Activated CD4-positive, alpha-beta T cell treated with anti-CD3 and anti-CD28 coated beads, Interleukin-2, Interleukin-4, amounts not matched to agents 100 ng/mL and 50 ng/mL, durations not matched to agents 16 hours and 8 hours (primary cell): ENCODE results near the gene PTBP2.

Experiments used
- DNase-seq: peaks from one replicate; pipeline ENCODE4 v3.0.0-alpha.2; 2020; ENCODE audit warnings: low spot score

The PTBP2 gene, protein sequence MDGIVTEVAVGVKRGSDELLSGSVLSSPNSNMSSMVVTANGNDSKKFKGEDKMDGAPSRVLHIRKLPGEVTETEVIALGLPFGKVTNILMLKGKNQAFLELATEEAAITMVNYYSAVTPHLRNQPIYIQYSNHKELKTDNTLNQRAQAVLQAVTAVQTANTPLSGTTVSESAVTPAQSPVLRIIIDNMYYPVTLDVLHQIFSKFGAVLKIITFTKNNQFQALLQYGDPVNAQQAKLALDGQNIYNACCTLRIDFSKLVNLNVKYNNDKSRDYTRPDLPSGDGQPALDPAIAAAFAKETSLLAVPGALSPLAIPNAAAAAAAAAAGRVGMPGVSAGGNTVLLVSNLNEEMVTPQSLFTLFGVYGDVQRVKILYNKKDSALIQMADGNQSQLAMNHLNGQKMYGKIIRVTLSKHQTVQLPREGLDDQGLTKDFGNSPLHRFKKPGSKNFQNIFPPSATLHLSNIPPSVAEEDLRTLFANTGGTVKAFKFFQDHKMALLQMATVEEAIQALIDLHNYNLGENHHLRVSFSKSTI

DNA sequence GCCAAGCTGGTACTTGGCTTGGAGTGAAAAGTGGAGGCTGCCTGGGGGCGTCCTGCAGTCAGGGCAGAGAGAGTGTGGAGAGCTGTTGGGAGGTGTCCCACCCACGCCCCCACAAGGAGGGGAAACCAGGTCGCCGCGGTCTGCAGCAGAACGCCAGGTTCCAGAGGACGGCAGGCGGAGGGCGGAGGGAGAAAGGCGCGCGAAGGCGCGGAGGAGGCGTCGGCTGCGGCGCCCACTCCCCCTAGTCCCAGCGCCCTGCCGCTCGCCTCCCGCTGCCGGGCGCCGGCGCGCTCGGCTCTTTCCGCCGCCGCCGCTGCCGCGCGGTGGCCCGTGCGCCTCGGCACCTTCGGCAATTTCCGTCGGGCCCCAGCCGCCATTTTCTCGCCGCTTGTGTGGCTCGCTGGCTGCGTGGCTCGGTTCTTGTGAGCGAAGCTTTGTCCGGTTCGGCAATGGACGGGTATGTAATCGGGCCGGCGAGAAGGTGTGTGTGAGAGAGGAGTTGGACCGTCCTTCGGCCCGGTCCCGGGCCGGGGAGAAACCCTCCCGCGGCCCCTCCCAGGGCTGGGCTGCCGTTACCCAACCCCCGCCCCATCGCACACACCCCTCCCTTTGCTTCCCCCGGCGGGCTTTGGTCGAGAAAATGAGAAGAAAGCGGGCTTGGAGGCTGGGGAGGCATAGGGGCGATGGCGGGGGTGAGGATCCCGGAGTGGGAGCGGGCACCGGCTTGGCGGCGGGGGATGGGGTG, at the start of gene PTBP2:
Gene PTBP2, plus strand, starts transcription at position 369 of the 745 bp plus-strand sequence. Its CDS starts 81 bp downstream, at position 450.
- peak; percentile 77 for DNase-seq

DNA sequence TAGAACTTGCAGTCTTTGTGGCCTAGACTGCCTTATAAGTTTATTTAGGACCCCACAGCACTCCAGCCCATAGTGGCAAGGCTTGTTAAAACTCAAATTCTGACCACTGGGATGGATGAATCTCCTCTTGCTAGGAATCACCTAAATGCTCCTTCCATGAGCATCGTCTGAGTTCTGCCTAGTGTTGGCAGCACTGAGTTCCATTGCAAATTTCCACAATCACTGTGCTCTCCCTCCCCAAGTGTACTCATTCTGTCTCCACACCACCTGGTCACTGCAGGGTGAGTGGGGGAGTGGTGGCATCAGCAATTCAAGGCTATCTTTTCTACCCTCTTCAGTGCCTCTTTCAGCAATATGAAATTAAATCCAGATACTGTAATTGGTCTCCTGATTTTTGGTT, 46.7 kb upstream of the PTBP2 start:
- DNase-seq = no peak

DNA sequence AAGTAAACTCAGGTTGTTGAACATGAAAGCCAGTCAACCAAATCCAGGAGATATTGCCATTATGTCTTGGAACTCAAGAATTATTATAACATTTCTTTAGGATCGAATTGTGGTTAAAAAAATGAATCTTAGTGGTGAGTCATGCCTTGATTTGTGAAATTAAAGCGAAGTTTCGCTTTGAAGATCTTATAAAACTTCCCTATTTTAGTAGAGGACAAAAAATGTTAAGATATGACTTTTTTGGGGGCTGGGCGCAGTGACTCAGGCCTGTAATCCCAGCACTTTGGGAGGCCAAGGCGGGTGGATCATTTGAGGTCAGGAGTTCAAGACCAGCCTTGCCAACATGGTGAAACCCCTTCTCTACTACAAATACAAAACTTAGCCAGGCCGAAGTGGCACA, 39.5 kb upstream of the PTBP2 start:
- no peak for DNase-seq

DNA sequence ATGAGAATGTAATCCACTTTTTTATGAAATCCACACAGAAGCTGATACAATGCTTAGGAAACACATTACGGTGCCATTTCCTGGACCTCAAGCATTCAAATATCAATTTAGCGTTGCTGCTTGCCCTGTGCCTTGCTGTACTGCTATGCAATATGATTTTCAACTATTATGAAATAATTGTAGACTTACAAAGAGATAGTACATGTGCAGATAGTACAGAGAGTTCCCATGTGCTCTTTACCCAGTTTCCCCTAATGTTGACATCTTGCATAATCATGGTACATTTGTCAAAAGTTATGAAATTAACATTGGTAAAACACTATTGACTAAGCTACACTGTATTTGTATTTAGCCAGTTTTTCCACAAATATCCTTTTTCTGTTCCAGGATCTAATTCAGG, 37.7 kb upstream of the PTBP2 start:
- no peak for DNase-seq

DNA sequence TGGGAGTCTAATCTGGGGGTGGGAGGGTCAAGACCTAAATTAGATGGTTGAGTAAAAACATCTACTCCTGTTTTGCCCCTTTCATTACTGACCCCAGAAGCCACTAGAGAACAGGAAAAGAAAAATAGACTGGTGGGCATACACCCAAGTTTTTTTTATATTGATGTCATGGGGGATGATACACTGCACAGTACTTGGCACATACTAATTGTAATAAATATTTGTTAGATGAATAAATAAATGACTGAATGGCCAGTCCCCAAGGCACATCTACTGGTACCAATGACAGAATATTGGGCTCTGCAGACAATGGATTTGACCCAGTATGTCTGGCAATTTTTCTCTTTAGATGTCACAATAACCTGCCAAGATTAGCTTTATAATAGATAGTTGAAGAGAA, 36.8 kb upstream of the PTBP2 start:
- DNase-seq = no peak

DNA sequence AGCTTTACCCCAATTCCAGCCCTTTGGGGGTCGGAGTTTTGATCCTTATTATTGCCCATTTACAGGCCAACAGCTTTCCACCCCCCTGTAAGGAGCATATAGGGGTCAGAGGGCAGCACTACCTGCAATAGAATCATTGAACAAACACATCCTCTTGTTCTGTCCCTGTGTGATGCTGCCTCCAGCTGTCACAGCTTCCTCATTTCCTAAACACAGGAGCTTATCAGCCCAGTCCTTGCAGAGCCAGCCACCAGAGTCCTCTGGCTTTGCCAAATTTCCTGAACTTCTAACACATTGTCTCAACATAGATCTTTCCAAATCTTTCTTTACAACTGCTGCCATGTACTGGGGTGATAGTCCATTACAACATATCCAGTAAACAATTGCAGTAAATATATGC, 32.8 kb upstream of the PTBP2 start:
- DNase-seq = no peak

DNA sequence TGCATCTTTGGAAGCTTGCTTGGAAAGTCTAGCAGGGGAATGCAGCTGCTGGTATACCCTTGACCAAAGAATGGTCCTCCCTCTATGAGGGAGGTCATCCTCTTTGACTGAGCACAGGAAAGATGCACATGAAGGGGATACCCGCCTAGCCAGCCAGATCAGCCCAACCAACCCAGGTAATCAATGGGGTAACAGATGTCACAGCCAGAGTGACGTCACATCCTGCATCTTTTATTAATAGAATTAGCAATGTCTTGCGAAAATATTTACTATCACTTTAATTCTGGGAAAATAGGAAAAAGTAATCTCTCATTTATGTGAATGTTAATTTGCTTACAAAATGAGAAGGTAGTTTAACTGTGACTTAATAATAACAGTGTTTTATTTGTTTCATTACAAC, 25.6 kb upstream of the PTBP2 start:
- no peak for DNase-seq

DNA sequence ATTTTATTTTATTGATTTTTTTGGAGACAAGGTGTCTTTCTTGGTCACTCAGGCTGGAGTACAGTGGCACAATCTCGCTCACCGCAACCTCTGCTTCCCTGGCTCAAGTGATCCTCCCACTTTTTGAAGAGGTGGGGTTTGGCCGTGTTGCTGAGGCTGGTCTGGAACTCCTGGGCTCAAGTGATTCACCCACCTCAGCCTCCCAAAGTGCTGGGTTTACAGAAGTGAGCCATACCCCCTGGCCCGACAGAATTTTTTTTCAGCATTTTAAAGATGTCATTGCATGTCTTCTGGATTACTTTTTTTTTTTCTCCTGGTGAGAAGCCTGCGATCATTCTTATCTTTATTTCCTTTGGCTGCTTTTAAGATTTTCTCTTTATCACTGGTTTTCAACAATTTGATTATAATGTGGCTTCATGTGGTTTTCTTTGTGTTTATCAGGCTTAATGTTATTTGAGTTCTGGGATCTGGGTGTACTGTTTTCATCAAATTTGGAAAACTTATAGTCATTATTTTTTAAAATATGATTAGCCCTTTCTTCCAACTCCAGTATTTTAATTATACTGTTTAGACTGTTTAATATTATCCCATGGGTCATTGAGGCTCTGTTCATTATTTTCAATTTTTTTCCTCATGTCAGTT, 23.1 kb upstream of the PTBP2 start:
- DNase-seq = no peak

DNA sequence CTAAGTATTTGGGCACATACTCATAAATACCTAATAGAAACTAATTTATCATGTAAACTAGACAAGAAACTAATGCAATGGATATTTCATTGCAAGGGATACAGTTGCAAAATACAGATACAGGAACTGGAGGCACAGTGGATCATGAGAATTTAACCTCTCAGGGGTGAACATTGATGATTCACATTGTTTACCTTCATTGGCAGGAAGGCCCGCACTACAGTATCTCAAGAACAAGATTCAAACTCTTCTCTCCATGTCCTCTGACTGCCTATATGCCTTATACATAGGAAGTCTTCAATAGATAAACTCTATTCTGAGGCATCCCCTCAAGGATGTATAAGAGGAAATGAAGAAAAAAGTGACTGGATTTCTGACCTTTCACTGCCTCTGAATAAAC, 18.4 kb upstream of the PTBP2 start:
- DNase-seq = no peak

DNA sequence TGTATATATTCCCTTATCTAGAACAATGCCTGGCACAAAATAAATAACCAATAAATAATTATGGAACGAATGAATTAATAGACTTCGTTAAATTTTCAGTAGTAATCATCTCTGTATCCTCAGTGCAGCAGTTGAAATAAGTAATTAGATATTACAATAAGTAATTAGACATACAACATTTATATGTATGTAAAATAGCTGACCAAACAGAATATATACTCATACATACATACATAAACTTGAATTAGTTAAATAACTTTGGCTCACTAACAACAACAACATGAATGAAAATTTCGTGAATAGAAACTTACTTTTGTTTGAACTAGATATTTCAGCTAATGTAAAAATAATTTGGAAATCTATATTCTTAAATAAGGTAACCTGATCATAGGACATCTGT, 14.6 kb upstream of the PTBP2 start:
- DNase-seq = no peak

DNA sequence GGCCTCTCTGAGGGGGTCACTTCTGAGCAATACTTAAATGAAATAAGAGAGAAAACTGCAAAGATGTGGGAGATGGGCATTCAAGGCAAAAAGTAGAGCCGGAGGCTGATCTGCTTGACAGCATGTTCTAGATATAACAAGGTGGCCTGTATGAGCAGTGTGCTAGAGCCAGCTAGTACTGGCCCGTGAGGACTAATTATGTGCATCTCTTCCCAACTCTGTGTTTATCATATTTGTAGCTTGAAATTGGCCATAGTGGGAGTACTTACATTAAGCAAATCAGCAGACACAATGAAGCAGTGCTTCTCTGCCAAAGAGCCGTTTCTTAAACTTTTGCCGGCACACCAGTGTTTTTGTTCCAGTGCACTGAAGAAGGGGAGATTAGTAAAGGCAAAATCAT, 13.1 kb upstream of the PTBP2 start:
- no peak for DNase-seq

DNA sequence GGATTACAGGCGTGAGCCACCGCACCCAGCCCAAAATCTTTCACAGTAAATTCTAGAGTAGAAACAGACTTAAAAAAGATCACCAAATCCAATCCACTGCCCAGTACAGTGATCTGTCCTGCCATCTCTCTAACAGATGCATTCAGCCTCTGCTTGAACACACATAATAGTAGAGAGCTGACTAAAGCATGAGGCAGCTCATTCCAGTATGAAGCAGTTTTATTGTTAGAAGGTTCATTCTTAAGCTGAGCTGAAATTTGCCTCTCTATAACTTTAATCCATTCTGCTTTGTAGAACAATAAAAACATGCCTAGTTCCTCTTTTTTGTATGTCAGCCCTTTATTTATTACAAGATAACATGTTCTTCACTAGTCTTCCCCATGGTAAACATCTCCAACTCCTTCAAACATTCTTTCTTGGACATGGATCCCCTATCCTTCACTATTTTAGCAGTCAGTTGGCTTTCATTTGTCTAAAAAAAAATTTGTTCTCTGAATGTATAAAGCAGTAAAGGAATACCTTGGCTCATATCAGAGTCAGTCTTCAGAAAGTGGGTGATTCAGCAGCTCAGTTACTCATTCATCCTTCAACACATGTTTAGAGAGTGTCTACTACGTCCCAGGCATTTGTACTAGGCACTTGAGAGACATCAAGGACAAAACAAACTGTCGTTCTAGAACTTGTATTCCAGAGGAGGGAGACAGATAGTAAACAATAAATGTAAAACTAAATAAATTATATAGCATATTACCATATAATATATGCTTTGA, 10.7 kb upstream of the PTBP2 start:
- no peak for DNase-seq

DNA sequence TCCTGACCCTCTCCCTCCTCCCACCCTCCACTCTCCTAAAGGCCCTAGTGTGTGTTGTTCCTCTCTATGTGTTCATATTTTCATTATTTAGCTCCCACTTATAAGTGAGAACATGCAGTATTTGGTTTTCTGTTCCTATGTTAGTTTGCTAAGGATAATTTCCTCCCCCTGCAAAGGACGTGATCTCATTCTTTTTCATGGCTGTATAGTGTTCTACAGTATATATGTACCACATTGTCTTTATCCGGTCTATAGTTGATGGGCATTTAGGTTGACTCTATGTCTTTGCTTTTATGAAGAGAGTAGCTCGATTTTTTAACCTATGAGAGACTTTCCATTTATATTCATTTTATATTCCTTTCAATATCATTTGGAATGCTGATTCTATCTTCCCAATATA, 7.9 kb upstream of the PTBP2 start:
- DNase-seq = no peak

DNA sequence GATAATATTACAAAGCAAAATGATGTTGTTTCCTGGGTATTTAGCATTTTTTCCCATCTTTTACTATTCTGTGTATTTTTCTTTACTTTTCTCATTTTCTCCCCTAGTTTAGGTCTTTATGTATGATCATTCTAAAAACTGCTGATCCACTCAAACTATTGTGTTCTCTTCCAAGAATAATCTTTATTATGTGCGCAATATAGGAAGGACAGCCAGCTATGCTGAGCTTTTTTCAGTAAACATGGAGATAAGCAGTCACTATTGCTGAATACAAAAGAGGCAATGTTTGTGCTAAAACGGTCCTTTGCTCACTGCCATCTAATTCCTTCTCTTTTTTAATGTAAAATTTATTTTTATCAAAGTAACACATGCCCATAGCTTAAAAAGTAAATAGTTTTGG, 6.7 kb upstream of the PTBP2 start:
- no peak for DNase-seq

DNA sequence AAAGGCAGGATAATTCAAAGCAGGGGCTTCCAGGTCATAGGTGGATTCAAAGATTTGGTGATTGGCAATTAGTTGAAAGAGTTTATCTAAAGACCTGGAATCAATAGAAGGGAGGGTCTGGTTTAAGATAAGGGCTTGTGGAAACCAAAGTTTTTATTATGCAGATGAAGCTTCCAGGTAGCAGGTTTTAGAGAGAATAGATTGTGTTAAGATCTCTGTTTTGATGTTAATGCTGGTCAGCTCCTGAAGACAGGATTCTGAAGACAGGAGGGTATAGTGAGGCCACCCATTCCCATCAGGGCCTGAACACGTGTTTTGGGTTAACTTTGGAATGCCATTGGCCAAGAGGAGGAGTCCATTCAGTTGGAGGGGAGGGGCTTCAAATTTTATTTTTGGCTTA, 6.1 kb upstream of the PTBP2 start:
- DNase-seq = no peak

DNA sequence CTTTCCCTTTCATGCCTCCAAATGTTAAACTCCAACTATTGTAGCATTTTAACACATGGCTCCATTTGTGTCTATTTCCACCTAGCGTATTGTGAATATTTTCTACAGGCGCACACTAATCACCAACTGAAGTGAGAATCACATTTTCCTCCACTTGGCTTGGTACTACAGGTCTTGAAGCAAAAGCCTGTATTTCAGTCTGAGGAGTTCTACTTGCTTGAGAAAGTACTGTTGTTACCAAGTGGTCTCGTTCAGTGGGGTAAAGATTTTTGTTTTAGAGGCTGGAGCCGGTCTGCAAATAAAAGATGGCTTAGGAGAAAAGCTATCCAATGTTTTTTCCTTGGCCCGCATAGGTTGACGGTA, 550 bp upstream of the PTBP2 start:
- no peak for DNase-seq

DNA sequence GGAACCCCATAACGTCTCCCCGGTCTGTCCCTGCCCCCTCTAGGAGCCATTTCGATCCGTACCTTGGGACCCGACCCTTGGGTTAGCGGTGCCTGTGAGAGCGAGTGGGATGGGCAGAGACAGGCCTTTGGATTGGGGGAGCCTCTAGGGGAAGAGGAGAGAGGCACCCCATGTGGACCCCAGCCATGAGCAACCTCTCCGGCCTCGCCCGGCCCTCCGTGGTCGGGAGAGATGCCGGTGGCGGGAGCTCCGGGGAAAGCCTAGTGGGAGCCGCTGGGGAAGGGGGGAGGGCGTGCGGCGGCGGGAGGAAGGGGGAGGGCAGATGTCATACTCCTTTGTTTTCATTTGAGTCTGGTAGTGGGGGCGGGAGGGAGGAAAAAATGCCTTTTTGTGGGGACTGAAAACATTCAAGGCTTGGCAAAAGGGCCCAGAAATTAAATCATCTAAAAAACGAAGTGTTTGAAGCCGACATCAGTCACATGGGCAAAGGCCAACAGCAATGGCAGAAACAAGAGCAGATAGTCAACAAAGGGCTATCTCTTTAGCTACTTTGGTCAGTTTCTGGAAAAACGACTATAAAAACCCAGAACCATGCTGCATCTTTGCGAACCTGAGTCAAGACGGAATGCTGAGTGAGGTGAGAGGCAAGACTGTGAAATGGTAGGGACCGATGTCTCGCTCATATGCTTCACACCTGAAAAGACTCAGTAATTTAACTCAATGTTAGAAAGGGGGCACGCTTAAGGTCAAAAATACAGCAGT, 758 bp downstream of the PTBP2 start:
- peak; percentile 39 for DNase-seq

DNA sequence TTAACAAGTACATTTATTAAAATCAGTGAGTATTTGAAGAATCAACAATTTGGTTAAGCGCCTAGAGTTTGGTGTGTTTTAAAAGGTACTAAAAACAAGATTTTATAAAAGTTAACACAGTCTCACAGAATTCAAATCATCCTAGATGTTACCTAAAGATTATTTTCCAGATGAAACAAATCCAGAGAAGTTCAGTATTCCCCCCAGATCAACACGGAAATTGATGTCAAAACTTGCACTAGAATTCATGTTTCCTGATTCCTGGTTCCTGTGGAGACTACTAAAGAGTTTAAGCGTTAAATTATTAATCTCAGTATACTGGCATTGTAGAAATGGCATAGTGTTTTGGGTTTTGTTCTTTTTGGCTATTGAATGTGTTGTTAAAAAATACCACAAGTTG, 1.4 kb downstream of the PTBP2 start:
- DNase-seq = no peak

DNA sequence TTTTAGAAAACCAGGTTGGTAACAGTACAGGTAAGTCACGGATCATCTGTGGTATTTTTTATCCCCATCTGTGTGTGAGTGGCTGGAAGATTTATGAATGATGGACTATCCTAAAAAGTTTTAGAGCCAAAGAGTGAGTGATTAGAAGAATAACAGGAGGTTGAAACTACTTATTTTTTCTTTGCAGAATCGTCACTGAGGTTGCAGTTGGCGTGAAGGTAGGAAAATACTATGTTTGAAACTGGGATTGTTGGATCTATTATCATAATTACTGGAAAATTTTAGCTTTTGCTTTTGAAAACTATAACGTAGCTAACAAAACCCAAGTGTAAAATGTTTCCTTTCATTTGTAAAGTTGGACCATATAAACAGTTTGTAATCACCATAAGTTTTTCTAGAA, 1.8 kb downstream of the PTBP2 start:
- no peak for DNase-seq

DNA sequence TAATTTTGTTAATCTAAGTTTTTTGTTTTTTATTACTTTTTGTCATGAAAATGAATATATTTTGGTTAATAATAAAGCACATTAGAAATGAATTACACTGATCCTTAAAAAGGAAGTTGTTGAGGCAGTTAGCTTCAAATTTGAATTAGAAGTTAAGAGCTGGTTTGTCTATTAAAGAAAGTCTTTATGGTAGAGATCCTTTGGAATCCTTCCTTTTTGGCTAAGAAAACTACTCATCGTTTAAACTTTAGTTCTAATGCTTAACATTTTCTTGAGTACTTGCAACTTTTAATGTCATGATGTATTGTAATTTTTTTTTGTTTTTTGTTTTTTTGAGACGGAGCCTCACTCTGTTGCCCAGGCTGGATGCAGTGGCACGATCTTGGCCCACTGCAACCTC, 2.4 kb downstream of the PTBP2 start:
- DNase-seq = no peak

DNA sequence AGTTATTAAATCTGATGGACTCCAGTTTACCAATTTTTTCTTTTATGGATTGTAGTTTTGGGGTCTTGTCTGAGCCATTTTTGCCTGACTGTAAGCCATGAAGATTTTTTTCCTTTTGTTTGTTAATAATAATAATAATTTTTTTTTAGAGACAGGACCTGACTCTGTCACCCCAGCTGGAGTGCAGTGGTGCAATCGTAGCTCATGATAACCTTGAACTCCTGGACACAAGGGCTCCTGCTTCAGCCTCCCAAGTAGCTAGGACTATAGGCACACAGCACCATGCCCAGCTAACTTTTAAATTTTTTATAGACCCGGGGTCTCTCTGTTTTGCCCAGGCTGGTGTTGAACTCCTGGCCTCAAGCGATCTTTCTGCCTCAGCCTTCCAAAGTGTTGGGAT, 6.3 kb downstream of the PTBP2 start:
- DNase-seq = no peak
